ENCODE measurements around the gene NAV3. TPM values are rescaled to one million over a fixed set of nuclear protein-coding genes. Genes with fewer than 3 reads are reported as not detected.
A peak's percentile ranks its signal among the peaks of the same experiment; 100 is the strongest.

The NAV3 gene
- total and polyA plus RNA-seq, 12 donors = 5.0 to 53.4 (median 25.9) TPM

GRCh38 chr12:77833329-77833728 is 2.6 kb downstream of the NAV3 start:
- peak overlapping the region in 1 of 4 donors; percentile 40 for H3K4me3 ChIP-seq
- TF ChIP-seq POLR2A (IDR thresholded peaks at IDR 0.05) = no peak

GRCh38 chr12:77834618-77835017 is 3.9 kb downstream of the NAV3 start:
- Histone ChIP-seq H3K36me3 (replicated peaks in 1 of 2) (no peaks in the 10 kb centered on the region), H3K4me1 (replicated peaks in 1 of 2) (peaks cover 0 to 10% of the 10 kb centered on the region in 2 donors), H3K27ac (no peak overlapping the region), H3K4me3 (no peak overlapping the region), H3K9me3 (replicated peaks in 1 of 3) (no peaks in the 10 kb centered on the region), H3K27me3 (no peaks in the 10 kb centered on the region)
- intact Hi-C loops (cut with DNase I) = no loop called here
- no peak for TF ChIP-seq POLR2A (IDR thresholded peaks at IDR 0.05)
- no peak for TF ChIP-seq CTCF (IDR thresholded peaks at IDR 0.05)
- WGBS, 4 donors = 72 to 76% (median 75%) methylated on average over 2 of the region's 2 CpGs
- DNase-seq = no peak

More at GRCh38 chr12:77833329-77833728, 2.6 kb downstream of the NAV3 start:
- intact Hi-C loops (cut with DNase I) = no loop called here
- WGBS, 4 donors = 55 to 74% (median 60%) methylated on average over 9 of the region's 9 CpGs
- Histone ChIP-seq H3K36me3 (replicated peaks in 1 of 2) (no peaks in the 10 kb centered on the region), H3K27ac (peak overlapping the region in 1 of 5 donors; percentile 6), H3K4me1 (replicated peaks in 1 of 2) (peaks cover 0 to 10% of the 10 kb centered on the region in 2 donors), H3K9me3 (replicated peaks in 1 of 3) (no peaks in the 10 kb centered on the region), H3K27me3 (no peaks in the 10 kb centered on the region)
- peak in 6 of 7 donors; percentile 17 to 32 (median 22) for DNase-seq

- TF ChIP-seq CTCF (IDR thresholded peaks at IDR 0.05) (no peak), POLR2A (IDR thresholded peaks at IDR 0.05) (no peak)
- Histone ChIP-seq H3K27me3 (no peaks in the 10 kb centered on the region), H3K4me1 (replicated peaks in 1 of 2) (peaks cover 0 to 6% of the 10 kb centered on the region in 2 donors), H3K4me3 (no peak overlapping the region), H3K9me3 (replicated peaks in 1 of 3) (no peaks in the 10 kb centered on the region), H3K36me3 (replicated peaks in 1 of 2) (no peaks in the 10 kb centered on the region), H3K27ac (no peak overlapping the region)
- DNase-seq = no peak
- intact Hi-C loops (cut with DNase I) = no loop called here
Observed at GRCh38 chr12:77835969-77836368, 5.3 kb downstream of the NAV3 start.

- TF ChIP-seq CTCF (IDR thresholded peaks at IDR 0.05) (no peak), POLR2A (IDR thresholded peaks at IDR 0.05) (no peak)
- 58 to 63% (median 60%) methylated on average over 3 of the region's 3 CpGs for WGBS, 4 donors
- H3K4me1 ChIP-seq (replicated peaks in 1 of 2) = peaks cover 0 to 6% of the 10 kb centered on the region in 2 donors
- intact Hi-C loops (cut with DNase I) = no loop called here
- H3K27ac ChIP-seq = no peak overlapping the region
- H3K36me3 ChIP-seq (replicated peaks in 1 of 2) = no peaks in the 10 kb centered on the region
- peak in 2 of 7 donors; percentile 14 to 19 for DNase-seq
- no peaks in the 10 kb centered on the region for H3K9me3 ChIP-seq (replicated peaks in 1 of 3)
- H3K4me3 ChIP-seq = no peak overlapping the region
- no peaks in the 10 kb centered on the region for H3K27me3 ChIP-seq
Observed at GRCh38 chr12:77837876-77838291, 7.2 kb downstream of the NAV3 start.

- intact Hi-C loops (cut with DNase I) = no loop called here
- TF ChIP-seq POLR2A (IDR thresholded peaks at IDR 0.05) = no peak
- TF ChIP-seq CTCF (IDR thresholded peaks at IDR 0.05) = no peak
Observed at GRCh38 chr12:77841521-77841920, 10.8 kb downstream of the NAV3 start.

More at GRCh38 chr12:77841521-77841920, 10.8 kb downstream of the NAV3 start:
- Histone ChIP-seq H3K4me1 (replicated peaks in 1 of 2) (peaks cover 0 to 4% of the 10 kb centered on the region in 2 donors), H3K4me3 (no peak overlapping the region), H3K27me3 (no peaks in the 10 kb centered on the region), H3K27ac (no peak overlapping the region), H3K9me3 (replicated peaks in 1 of 3) (no peaks in the 10 kb centered on the region), H3K36me3 (replicated peaks in 1 of 2) (no peaks in the 10 kb centered on the region)
- peak; percentile 15 to 65 (median 30) for DNase-seq
